ENCODE data around the gene CDCA8.
"Not testable (repeated sequence)": the region's sequence is repeated elsewhere in the genome, so short reads cannot be mapped to it uniquely, and the experiment has no call there.

The CDCA8 gene

GRCh38 chr1:37673920-37674319 lies 18.4 kb upstream of the CDCA8 start:
- DNase-seq (ENCODE audit: low read depth) = peak; percentile 7

DNA sequence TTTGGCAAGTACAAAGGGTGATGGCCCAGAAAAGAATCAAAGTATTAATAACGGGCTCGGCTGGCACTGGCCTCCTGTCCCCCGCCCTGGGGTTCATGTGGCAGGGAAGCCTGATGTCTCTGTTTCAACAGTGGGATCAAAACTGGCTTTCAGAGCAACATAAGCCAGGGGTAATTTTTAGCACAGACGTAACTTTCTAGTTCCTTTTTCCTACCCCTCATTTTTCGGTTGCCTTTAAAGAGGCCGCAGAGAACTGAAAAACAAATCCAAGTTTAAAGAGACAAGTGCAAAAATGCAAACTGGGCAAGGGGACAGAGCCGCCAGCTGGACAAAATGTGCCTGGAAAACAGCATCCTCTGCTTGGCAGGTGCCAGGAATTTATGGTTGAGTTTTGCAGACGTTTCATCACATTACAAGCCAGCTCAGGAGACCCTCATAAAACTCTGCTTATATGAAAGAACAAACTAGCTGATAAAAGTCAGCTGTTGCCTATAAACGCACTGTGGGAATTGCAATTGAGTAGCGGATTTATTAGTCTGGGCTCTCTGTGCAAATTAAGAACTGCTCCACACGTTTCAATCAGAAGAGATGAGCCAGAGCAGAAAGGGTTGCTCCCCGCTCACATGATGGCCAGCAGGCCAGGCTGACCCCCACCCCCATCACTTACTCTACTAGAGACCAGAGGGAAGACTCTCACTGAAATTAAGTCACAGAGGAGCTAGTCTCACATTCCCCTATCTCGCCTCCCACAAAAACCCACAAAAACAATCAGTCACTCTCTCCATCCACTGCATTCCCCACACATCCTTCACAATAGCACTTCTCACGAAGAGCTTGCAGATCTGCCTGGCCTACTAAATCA lies 15.8 kb upstream of the CDCA8 start:
- no peak for DNase-seq (ENCODE audit: low read depth)

DNA sequence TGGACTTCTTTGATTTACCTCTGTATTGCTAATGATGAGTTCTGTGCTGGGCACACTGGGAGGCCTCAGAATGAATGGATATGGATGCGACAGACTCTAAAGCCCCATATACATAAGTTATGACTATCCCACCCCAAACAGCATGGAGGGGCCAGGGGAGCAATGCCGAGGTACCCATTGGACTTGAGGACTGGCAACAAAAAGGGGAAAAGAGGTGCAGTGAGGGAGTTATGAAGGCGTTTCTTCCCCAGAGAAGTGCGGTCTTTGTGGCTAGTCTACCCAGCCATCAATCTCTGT lies 15.2 kb upstream of the CDCA8 start:
- no peak for DNase-seq (ENCODE audit: low read depth)

GRCh38 chr1:37677808-37678207 lies 14.5 kb upstream of the CDCA8 start:
- no peak for DNase-seq (ENCODE audit: low read depth)

- DNase-seq (ENCODE audit: low read depth) = no peak
Observed at GRCh38 chr1:37680933-37681332, 11.4 kb upstream of the CDCA8 start.

DNA sequence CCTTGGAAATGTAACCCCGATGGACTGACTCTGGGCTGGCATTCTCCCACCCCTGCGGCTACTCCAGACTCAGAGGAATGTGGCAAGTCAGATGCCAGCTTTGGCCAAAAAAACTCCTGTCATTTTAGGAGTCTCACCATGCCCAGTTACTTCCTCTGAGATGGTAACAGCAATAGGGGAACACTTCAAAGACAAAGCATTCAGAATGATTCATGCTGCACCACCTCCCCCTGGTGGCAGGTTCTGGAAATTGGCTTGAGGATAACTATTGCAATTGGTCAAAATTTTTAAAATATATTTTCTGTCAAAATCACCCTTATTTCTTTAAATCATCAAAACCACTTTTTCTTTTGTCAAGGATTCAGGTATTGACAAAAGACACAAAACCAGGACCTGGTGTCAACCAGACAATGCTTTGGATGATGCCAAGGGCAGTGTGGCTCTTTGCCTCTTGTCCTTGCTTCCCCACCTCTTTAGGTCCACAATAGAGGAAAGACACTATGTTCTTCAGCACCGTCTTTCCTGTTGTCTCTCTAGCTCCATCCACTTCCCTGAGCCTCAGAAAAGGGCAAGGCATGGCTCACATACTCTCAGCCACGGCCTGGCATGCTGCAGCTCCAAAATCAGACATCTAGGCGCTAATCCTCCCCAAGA lies 9.9 kb upstream of the CDCA8 start:
- peak; percentile 71 for DNase-seq (ENCODE audit: low read depth)

DNA sequence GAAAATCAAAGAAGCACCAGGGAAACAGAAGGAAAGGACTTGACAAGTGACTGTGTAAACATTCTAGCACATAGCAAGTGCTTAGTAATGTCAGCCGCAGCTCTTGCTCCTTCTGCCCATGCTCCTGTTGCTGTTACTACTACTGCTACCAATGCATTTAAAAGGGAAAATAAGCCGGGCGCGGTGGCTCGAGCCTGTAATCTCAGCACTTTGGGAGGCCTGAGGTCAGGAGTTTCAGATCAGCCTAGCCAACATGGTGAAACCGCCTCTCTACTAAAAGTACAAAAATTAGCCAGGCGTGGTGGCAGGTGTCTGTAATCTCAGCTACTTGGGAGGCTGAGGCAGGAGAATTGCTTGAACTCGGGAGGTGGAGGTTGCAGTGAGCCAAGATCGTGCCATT lies 8.1 kb upstream of the CDCA8 start:
- not testable (repeated sequence) for DNase-seq (ENCODE audit: low read depth)

DNA sequence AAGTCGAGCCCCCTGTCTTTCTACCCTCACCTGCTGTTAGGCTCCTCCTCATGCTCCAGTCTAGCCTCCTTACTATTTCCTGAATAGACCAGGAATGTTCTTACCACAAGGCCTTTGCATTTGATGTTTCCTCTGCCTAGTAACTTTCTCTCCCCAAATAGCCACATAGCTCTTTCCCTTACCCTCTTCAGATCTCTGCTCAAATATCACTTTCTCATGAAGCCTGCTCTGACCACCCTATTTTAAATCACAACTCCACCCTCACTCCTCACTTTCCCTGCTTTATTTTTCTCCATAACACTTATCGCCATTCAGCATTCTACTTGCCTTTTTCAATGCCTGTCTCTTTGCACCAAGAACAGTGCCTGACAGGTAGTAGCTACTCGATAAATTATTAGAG lies 6.6 kb upstream of the CDCA8 start:
- no peak for DNase-seq (ENCODE audit: low read depth)

DNA sequence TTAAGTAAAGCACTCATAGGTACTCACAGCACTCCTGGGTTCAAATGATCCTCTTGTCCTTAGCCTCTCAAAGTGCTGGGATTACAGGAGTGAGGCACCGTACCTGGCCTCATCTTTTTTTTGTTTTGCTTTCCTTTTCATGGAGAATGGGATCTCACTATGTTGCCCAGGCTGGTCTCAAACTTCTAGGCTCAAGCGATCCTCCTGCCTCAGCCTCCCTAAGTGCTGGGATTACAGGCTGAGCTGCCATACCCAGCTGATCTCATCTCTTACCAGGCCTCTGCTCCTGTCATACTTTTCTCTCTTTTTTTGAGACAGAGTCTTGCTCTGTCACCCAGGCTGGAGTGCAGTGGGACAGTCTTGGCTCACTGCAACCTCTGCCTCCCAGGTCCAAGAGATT lies 4.6 kb upstream of the CDCA8 start:
- not testable (repeated sequence) for DNase-seq (ENCODE audit: low read depth)

DNA sequence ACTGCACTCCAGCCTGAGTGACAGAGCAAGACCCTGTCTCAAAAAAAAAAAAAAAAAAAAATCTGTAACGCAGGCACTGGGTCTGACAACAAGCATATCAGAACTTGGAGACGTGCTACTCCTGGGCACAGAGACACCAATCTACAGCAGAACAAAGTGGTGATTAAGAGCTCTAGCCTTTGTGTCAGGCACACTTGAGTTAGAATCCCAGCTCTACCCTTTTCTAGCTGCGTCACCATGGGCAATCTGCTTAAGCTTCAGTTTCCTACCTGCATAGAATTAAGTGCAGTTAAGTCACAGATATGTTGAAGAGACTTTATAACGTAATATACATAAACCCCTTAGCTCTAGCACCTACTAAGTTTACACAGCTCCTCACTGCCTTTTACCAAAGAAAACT lies 3.4 kb upstream of the CDCA8 start:
- no peak for DNase-seq (ENCODE audit: low read depth)

DNA sequence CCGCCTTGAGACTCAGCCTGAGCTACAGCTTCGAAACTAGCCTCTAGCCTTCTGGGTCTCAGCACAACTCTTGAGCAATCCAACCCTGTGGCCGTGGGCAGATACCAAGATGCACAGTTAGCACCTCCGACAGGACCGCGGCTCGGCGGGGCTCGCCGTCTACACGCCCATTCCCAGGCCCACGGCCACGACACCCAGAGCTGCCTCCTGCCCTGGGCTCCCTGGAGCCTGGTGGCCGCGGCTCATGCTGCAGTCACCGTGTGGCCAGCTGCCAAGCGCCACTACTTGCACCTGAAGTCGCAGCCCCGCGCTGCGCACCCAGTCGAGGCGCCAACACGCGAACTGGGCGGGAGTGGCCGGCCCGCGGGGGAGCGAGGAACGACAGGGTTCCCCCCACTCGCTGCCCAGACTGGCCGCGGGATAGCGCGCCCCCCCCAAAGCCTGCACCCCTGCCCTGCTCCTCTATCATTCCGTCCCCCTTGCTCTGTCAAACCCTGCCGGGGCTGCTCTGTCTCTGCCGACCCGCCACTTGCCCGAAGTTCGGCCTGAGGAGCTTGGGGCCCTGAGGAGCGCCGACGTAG lies 729 bp upstream of the CDCA8 start:
- peak; percentile 5 for DNase-seq (ENCODE audit: low read depth)

- DNase-seq (ENCODE audit: low read depth) = no peak
Observed at GRCh38 chr1:37692834-37693175, 489 bp downstream of the CDCA8 start.

GRCh38 chr1:37697090-37697489 lies 4.8 kb downstream of the CDCA8 start:
- no peak for DNase-seq (ENCODE audit: low read depth)

GRCh38 chr1:37697737-37698136 lies 5.4 kb downstream of the CDCA8 start:
- DNase-seq (ENCODE audit: low read depth) = no peak

DNA sequence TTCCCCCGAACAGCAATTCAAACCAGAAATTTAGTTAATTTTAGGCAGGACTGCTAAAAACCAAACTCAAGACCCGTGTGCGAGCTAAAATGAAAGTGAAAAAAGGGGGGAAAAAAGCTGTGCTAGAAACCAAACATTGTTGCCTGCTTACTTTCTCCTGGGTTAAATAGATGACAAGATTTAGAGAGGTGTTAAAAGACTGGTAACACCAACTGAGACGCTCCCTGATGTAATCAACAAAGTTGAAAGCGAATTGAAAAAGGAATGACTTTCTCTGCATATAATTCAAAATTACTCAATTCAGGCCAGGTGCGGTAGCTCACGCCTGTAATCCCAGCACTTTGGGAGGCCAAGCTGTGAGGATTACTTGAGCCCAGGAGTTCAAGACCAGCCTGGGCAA lies 6.8 kb downstream of the CDCA8 start:
- DNase-seq (ENCODE audit: low read depth) = no peak

DNA sequence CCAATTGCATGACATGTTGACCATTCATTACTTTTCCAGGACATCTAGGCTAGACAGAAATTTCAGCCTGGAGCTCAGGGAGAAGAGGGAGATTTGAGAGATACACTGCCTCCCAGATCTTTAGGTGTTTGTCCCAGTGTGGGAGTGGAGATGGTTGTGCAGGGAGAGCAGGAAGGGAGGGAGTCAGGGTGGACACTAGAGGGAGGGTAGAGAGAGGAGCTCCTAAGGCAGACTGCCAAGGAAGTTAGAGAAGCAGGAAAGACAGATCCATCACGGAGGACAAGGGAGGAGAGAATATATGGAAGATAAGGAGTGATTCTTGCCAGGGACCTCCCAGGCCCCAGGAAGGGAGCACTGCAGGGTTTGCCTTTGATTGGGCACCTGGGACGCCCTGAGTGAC lies 8.7 kb downstream of the CDCA8 start:
- no peak for DNase-seq (ENCODE audit: low read depth)

GRCh38 chr1:37703061-37703460 lies 10.7 kb downstream of the CDCA8 start:
- DNase-seq (ENCODE audit: low read depth) = no peak

DNA sequence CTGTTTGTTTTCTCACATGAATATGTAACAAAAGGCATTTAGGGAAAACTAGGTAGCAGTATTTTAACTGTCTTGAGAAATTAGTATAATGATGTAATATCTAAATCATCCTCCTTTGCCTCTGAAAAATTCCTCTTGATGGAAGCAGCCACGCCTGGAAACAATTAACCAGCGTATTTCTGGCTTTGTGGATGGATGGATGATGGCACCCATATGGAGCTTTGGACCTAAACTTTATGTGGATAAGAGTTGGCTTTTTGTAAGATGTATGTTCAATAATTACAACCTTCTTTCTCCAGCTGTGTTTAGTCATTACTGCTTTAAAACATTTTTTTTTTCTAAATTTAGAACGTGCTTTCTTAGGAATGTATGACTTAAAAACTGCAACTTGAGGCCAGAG lies 12.7 kb downstream of the CDCA8 start:
- DNase-seq (ENCODE audit: low read depth) = no peak

DNA sequence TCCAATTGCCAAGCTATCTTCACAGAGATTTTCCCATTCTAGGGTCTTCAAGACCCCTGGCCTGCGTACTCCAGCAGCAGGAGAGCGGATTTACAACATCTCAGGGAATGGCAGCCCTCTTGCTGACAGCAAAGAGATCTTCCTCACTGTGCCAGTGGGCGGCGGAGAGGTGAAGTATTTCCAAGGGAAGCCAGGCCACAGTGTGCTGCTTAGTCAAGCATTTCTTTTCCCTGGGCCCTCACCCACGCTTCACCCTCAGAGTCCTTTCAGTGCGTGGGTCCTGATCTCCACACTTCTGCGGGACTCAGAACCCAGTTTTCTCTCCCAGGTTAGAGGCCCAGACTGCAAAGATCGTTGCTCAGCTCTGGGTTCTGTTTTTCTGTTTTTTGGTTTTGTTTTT lies 13.1 kb downstream of the CDCA8 start:
- no peak for DNase-seq (ENCODE audit: low read depth)

DNA sequence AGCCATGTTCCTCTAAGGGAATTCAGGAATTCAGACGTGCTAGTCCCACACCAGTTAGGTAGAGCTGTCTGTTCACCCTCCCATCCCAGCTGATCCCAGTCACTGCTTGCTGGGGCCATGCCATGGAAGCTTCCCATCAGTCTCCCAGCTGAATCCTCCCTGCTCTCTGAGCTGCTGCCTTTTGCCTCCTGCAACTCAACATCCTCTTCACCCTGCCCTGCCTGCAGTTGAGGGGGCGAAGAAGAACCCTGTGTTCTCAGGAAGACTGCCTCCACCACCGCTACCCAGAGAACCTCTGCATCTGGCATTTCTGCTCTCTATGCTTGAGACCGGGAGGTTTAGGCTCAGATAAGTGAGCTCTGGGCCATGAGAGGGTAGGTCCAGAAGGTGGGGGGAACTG lies 16.2 kb downstream of the CDCA8 start:
- no peak for DNase-seq (ENCODE audit: low read depth)

DNA sequence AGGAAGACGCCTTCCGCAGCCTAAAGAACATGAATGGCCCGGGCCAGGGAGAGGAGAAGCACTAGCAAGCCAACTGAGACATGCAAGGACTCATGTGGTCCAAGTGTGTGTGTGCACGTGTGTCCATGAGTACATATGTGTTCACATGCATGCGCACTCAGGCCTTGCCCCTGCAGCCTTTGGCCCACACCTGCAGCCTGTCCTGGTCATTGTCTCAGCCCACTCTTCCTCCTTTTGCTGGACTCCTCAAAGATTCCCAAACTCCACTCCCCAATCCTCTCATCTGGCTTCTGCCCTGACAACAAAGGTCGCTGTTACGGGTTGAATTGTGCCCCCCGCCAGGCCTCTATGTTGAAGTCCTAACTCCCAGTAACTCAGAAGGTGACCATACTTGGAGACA lies 21.9 kb downstream of the CDCA8 start:
- no peak for DNase-seq (ENCODE audit: low read depth)

GRCh38 chr1:37714689-37715088 lies 22.4 kb downstream of the CDCA8 start:
- no peak for DNase-seq (ENCODE audit: low read depth)

- DNase-seq (ENCODE audit: low read depth) = no peak
Observed at GRCh38 chr1:37716321-37716720, 24.0 kb downstream of the CDCA8 start.

GRCh38 chr1:37717631-37718030 lies 25.3 kb downstream of the CDCA8 start:
- no peak for DNase-seq (ENCODE audit: low read depth)

Measured in activated gamma-delta T cell treated with anti-CD3 and anti-CD28 coated beads, Interleukin-2, amount 50 U/mL, for 16 hours (primary cell).